Stimulated activated CD4-positive, alpha-beta T cell treated with anti-CD3 and anti-CD28 coated beads, Interleukin-12 subunit alpha, Interleukin-12 subunit beta, amount 100 ng/mL, for 24 hours (primary cell): ENCODE data around the gene TRNP1.

Source experiments
- DNase-seq, 2 experiments: peaks; one replicate each; pipeline ENCODE4 v3.0.0-alpha.2; 2020; ENCODE audit warnings: low read depth in 2 of 2

Gene TRNP1

DNA sequence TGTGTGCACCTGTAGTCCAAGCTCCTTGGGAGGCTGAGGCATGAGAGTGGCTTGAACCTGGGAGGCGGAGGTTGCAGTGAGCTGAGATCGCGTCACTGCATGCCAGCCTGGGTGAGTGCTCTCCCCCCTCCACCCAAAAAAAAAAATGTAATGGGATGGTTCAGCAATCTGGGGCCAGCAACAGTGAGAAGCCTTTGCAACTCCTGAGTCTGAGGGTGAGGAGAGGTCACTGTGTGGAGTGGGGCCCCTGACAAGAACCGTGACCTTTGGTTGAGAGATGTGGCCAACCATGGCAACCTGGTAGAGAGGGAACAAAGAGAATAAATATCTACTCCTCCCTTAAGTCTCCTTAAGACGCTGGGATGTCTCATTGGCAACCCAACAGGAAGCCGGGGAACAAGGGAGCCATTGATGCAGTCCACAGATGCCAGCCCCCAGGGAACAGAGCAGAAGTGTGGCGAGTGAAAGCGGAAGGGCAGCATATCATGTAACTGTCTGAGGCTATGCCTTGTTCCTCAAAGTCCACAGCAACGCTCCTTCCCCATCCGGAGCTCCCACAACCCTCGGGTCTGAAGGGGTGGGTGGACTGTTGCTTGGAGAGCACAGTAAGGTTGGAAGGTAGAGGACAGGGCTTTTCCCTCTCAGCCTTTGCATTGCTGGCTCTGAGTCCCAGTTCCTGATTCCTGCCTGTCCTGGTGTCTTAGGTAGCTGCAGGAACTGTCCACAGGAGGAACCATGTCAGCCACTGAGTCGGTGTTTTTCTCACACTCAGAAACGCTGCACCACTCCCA is 8.3 kb downstream of the TRNP1 start:
- no peak for DNase-seq

DNA sequence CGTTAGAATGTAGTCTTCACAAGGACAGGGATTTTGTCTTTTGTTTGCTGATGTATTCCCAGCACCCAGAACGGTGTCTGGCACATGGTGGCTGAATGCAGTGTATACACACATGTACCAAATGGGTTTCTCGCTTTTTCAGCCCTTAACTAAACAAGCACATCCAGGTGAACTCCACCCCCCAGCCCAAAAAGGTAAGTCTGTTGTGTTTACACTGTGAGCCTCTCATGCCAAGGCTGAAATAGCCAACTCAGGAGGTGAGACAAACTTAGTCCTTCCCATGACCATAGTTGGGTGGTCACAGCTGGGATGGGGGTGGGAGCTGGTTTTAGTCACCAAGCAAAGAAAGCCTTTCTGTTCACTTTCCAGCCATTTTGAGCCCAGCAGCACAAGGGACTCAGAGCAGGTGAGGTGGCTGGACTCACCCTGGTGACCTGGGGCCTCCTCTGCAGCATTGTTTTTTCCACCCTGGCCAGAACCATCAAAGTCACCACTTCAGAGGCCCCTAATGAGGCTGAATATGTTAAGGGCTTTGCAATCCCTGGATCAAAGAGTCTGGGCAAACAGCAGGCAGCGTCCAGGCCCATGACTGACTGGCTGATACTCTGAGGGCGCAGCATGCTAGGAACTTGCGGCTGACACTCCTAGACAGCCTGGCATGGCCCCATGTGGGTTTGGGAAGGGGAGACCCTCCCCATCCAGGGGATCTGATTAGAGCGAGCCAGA is 10.4 kb downstream of the TRNP1 start:
- DNase-seq: no peak

DNA sequence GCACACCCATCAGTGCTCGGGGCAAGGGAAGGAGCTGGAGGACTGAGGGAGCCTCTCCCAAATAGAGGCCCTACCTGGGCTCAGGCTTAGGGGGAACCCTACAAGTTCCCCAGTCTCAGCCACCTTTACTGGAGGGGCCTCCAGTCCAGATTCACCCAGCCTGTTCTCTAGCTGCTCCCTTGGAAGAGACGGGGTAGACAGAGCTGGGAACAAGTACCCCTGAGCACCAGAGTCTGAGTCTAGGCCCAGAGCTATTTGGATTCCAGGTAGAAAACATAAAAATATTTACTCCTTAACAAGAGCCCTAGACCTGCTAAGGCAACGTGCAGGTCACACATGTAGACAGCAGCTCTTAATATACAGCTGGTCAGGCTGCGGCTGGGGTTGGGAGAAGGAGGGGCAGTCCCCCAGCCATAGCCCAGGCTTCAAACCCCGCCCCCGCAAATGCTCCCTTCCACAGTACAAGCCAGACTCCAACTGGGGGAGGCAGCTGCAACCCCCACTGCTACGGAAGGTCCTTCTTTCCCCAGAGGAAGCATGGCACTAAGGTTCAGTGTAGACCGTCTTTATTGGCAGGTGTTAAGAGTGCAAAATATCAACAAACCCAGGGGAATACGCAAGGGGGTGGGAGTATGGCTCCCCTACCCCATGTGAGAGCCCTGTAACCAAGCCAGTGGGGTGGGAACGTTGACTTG is 11.1 kb downstream of the TRNP1 start:
- no peak for DNase-seq

DNA sequence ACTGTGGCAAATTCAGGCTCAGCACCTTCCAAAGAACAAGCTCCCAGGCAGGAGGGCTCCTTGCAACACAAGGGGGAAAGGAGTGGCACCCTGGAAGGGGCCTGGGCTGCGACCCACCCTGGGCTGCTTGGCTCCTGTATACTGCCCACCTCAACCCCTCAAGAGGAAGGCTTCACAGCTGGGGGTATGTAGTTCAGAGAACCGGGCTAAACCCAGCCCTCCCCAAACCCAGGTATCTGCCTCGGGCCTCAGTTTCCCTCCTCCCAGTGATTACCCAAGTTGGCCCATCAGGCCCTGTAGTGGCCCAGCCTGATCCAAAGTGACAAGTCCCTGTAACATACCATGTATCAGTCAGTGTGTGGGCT is 11.7 kb downstream of the TRNP1 start:
- DNase-seq: no peak

DNA sequence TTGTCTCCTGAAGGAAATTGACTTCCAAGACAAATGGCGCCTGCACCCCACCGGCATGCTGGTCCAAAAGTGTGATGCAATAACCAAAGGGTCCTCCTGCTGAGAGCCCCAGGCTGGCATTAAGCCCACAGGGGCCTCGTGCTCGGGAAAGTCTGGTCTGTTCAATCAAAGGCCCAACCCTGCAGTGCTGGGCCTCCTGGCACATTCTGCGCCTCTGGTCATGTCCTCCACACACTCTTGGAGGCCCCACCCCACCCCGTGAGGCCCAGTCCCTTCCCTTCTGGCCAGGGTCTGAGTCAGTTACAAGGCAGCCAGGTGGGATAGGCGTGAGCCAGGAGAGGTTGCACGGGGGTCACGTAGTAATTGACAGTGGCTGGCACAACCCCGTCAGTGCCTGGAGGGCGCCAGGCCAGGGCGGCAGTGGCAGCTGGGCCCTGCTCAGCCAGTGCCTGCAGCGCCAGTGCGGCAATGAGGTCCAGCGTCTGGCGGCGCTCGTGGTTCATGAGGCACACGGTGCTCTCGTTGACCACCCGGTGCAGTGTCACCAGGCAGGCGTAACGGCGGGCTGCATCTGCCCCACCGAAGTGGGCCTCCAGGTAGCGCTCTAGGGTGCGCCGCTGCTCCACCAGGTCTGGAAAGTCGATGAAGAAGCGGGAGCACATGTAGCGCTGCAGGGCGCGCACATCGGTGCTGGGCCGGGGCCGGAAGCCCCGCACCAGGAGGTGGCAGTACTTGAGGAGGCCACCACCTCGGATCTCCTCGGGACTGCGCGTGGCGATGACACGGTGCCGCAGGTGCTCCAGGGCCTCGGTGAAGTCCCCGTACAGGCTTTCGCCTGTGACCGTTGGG is 12.4 kb downstream of the TRNP1 start:
- no peak for DNase-seq

DNA sequence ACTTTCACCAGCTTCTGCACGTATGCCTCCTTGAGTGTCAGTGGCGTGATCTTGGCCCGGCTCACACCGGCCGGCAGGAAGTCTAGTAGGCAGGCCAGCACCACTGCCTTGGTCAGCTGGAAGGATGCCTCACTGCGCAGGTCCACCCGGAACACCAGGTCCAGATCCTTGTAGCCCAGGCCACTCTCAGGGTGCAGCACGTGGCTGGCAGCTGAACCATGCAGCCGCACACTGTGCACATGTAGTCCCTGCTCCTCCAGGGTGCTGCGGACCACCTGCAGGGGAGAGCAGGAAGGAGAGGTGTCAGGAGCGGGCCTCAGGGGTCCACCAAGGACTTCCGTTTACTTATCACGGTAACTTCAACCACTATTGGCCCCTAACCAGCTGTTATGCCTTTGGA is 13.2 kb downstream of the TRNP1 start:
- no peak for DNase-seq

DNA sequence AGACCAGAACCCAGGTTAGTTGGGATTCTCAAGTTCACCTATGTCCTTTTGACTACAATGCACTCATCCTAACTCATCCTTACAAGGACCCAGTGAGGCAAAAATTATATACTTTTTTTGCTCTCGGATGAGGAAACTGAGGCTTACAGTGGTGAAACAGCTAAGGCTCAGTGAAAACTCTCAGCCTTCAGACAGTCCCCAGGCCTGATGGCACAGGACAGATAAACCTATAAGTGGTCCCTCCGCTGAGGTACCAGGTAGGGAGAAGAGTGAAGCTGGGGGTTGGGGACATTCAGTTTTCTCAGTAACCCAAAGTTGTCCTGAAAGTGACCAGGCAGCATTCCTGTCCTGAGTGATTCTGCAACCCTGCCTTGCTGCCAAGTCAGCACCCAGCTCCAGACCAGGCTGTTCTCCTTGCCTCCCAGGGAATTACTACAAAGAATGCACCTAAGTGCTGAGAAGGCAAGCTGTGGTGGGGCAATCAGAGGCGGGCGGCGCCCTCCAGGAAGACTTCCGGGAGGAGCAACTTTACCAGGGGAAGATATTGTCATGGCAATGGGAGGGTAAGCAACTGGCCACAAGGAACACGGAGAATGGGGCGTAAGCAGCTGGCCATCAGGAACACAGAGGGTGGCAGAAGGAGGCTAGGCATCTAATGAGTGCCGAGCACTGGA is 14.6 kb downstream of the TRNP1 start:
- DNase-seq: no peak

DNA sequence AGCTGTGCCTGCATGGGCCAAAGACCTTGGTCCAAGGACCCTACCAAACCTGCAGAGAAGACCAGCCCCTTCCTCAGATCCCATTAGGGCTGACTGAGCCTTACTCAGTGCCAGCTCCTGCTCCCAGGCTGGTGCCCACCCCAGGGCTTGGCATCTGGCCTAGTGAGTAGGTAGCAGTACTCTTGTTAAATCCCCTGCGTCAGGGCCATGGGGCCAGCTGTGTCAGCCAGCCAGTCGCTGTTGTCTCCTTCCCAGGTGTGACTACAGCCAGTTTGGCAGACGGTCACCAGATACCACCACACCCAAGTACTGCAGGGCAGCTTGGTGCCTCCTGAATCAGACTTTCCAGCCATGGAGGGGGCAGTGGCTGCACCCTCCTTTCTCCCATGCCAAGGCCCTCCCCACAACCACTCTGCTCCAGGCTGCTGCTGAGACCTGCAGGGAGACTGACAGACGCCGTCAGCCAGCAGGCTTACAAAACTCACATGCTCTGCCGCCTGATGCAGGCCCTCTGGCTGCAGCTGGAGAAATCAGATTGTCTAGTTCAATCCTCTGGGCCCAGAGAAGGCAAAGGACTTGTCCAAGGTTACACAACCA is 16.2 kb downstream of the TRNP1 start:
- DNase-seq: no peak

DNA sequence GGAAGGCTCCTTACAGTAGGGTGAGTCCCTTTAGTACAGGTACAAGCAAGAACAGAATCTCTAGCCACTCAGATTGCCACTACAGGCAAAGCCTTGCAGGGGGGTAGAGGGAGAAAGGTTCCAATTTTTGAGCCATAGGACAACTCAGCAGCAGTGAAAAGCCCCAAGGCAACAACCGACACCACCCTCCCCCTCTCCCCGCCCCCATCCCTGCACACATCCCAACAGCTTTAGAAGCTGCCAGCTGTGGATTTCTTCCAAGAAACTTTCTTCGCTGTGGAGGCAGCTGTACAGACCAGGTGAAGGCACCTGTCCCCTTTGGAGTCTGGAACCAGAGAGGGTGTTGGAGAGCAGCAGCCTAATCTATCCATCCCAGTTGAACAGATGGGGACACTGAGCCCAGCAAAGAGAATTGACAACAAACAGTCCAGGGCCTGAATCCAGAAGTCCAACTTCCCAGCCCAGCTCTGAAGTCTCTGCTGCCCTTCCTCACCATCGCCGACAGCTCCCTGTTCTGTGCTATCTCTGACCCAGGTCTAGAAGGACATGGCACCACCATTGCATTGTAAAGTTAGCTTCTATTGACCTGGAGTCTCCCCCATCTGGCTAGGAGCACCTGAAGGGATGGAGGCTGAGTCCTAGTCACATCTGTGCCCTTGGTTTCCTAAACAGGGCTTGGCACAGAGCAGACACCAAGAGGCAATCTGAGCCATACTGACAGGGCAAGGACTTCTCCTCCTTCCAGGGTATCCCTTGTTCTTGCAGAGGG is 16.9 kb downstream of the TRNP1 start:
- no peak for DNase-seq

DNA sequence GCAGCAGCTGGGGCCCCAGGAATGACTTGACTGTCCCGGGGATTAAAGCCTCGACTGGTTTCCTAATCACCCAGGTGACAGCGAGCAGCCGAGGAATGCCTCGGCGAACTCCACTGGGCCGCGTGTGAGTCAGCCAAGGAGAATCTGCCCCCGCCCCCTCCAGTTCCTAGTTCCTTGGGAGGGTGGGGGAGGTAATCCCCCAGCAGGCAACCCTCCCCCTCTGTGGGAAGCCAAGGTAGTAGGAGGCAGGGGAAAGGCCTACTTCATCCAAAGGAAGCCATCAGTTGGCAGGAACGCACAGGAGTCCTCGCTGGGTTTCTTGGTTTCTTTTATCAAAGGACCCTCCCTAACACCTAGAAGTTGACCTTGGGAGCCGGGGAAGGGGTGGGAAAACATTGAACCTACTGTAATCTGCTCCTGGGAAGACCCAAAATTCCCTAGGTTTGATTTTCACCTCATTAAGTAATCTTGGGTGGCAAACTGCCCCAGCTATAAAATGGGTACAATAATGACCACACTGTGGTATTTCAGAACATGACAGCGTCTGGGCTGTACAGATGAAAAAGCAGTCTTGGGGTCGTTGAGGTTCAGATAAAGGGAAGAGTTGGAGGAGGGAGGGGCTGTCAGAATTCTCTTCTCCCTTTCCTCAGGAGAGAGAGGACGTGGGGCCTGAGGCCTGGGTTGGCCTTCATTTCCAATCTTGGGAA is 17.7 kb downstream of the TRNP1 start:
- no peak for DNase-seq

DNA sequence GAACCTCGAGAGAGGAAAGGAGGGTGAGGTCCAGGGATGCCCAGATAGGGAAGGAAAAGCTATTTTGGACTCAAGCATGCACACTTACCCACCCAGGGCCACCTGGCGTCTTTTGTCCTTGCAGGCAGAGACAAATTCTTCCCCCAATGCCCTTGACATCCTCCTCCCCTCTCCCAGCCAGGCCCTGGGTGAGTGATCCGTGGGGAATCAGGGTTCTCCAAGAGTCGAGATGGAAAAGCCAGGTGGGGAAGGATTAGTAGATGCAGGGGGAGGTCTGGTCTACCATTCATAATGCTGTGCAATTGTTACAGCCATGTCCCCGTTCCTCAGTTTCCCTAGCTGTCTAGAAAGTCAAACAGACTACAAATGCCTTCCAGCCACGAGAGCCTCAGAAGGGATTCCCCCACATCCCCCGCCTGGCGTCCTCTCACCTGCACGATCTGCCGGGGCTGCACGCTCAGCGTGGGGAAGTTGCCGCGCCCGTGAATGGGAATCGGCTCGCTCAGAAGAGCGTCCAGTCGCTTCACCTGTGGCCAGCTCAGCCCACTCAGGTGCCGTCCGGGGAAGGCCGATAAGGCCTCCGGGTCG is 18.6 kb downstream of the TRNP1 start:
- no peak for DNase-seq

DNA sequence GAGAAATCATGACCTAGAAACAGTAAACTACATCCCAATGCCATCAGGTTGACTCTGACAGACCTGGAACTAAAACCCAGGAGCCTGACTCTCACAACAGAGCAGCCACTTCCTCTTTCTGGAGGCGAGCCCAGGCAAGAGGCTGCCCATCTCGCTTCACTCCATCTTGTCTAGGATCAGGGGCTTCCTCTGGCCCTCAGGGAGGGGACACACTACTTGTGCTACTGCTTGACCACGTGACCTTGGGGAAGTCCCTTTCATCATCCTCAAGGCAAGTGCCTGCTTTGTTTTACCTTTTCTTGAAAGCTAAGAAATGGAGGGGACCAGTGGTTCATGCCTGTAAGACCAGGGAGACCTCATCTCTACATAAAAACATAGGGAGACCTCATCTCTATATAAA is 21.8 kb downstream of the TRNP1 start:
- no peak for DNase-seq

DNA sequence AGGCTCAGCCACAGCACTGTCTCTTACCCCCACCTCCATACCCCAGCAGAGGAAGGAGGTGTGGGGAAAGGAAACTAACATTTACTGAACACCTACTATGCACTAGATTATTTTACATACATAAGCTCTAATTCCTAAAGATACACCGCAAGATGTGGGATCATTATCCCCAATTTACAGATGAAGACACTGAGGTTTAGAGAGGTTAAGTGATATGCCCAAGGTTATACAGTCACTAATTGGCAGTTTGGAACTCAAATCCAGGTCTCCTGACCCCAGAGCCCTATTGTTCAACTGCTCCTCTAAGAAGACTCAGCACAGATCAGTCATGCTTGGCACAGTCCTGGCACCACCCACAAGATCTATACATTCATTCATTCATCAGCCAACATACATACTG is 22.9 kb downstream of the TRNP1 start:
- no peak for DNase-seq

DNA sequence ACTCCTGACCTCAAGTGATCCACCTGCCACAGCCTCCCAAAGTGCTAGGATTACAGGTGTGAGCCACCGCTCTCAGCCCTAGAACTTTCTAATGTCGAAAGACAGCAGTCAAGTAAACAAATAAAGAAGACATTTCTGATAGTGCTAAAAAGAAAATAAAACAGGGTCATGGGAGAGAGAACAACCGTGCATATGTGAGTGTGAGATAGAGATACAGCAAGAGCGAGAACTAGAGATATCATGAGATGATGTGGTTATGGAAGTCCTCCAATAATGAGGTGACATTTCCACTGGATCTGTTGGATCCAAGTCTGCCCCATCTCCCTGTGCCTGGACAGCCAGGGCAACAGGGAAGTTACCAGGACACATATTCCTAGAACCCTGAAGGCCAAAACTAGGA is 23.7 kb downstream of the TRNP1 start:
- DNase-seq: no peak

DNA sequence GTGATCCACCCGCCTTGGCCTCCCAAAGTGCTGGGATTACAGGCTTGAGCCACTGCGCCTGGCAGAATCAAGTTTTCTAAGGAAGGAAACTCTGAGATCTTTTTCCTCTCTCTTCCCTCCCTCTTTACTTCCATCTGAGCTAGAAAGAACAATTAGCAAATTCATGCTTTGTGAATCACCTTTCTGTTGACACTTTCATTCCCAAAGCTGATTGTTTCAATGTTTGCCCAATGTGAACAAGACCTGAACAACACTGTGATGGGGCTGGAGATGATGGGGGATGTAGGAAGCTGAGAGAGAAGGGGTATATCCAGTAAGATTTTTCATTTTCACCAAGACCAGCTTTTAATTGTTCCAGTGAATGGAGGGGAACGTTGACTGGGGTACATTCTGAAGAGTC is 24.8 kb downstream of the TRNP1 start:
- DNase-seq: no peak

DNA sequence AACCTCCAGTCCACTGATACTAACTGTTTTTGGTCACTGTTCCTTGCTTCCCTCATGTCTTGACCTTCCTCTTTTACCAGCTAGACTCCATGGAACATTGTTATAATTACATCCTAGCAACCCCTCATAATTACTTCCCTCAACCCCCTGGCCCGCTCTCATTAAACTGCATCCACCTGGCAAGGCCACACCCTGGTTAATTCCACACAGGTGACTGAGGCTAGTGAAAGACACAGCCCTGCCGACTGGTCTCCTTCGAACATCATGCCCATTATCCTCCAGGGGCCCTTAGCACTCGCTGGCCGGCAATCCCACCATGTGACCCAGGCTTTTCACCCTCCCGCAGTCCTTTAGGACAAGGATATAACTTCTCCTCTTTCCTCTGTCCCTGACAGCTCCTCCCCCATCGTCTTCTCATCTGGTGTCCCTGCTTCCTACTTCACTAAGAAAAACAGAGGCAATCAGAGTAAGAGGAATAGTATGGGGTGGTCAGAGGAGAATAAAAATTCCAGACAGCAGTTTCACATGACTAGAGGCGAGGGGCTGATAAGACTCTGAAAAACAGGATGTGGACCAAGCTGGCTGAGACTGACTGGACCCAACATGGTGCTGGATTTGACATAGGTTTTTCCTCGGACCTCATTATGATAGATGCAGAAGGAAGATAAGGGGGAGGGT is 28.0 kb downstream of the TRNP1 start:
- DNase-seq: no peak

DNA sequence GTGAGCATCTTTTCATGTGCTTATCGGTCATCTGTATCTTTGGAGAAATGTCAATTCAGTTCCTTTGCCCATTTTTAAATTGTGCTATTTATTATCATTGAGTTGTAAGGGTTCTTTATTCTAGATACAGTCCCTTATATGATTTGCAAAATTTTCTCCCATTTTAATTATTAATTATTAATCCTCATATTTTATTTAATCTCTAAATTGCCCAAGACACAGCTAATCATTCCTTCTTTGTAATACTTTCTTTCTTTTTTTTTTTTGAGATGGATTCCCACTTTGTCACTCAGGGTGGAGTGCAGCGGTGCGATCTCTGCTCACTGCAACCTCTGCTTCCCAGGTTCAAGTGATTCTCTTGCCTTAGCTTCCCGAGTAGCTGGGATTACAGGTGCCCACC is 32.2 kb downstream of the TRNP1 start:
- no peak for DNase-seq
